K562 (cell line): ENCODE measurements around the gene TUBB6. TPM values are rescaled to one million over a fixed set of nuclear protein-coding genes. Genes with fewer than 3 reads are reported as not detected.

Experiments used
- BCOR ChIP-seq: fragments of 450-650 bp; IDR thresholded peaks from 2 replicates; pipeline ENCODE4 v1.6.1; 2016
- CBX8 ChIP-seq: fragments of 200-600 bp; sonication (generic); IDR thresholded peaks from 2 replicates; pipeline ENCODE4 v1.6.1; 2012; ENCODE audit warnings: borderline replicate concordance, mixed run types, low read depth, mild to moderate bottlenecking, moderate library complexity, mixed read lengths, low read length, control low read depth, inconsistent platforms; ENCODE audit not compliant: poor library complexity, severe bottlenecking; ENCODE audit errors: extremely low read depth
- CHD1 ChIP-seq: fragments of 200-600 bp; sonication (generic); IDR thresholded peaks from one replicate; pipeline ENCODE4 v1.6.1; 2012; ENCODE audit warnings: mild to moderate bottlenecking, moderate library complexity, low read length, inconsistent platforms
- EP400 ChIP-seq: fragments of 450-650 bp; IDR thresholded peaks from 2 replicates; pipeline ENCODE4 v1.6.1; 2017; ENCODE audit warnings: antibody characterized with exemption, mild to moderate bottlenecking, moderate library complexity
- FOXK1 ChIP-seq: sonication (generic); formaldehyde crosslinking; IDR thresholded peaks from 2 replicates; pipeline ENCODE4 v1.8.0; 2022; ENCODE audit warnings: missing genetic modification reagents, mild to moderate bottlenecking, borderline replicate concordance
- GABPB1 ChIP-seq: sonication (generic); formaldehyde crosslinking; IDR thresholded peaks from 2 replicates; pipeline ENCODE4 v1.8.0; 2022; ENCODE audit warnings: mild to moderate bottlenecking, missing genetic modification reagents
- HDAC2 ChIP-seq: fragments of 450-650 bp; IDR thresholded peaks from 2 replicates; pipeline ENCODE4 v1.6.1; 2016; ENCODE audit warnings: mild to moderate bottlenecking
- HIVEP1 ChIP-seq: fragments of 250-450 bp; sonication (Bioruptor Pico); IDR thresholded peaks from 2 replicates; pipeline ENCODE4 v1.4.0; 2020; ENCODE audit warnings: mild to moderate bottlenecking
- MLX ChIP-seq, 2 experiments: fragments of 450-650 bp in 1 of 2; sonication (generic) in 1 of 2; formaldehyde crosslinking; conservative IDR thresholded peaks; 2 replicates each; pipeline versions ENCODE4 v1.4.0 to v1.8.1; 2020 to 2022; ENCODE audit warnings: mild to moderate bottlenecking in 1 of 2, missing genetic modification reagents in 1 of 2
- POLR2A ChIP-seq: fragments of 450-650 bp; conservative IDR thresholded peaks from 2 replicates; pipeline ENCODE4 v1.6.1; 2016
- RB1 ChIP-seq: fragments of 450-650 bp; IDR thresholded peaks from 2 replicates; pipeline ENCODE4 v1.6.1; 2017; ENCODE audit warnings: low read depth, mild to moderate bottlenecking
- RBFOX2 ChIP-seq: fragments of 200-400 bp; formaldehyde crosslinking; IDR thresholded peaks from 2 replicates; pipeline ENCODE4 v1.6.1; 2017; ENCODE audit warnings: low read depth, mild to moderate bottlenecking, low read length, moderate library complexity
- SAFB ChIP-seq: fragments of 200-400 bp; formaldehyde crosslinking; IDR thresholded peaks from 2 replicates; pipeline ENCODE4 v1.6.1; 2017; ENCODE audit warnings: low read depth, low read length, borderline replicate concordance
- SIN3B ChIP-seq: fragments of 450-650 bp; IDR thresholded peaks from 2 replicates; pipeline ENCODE4 v1.6.1; 2017; ENCODE audit warnings: low read depth, mild to moderate bottlenecking, moderate library complexity
- SMC3 ChIP-seq: conservative IDR thresholded peaks from 2 replicates; pipeline ENCODE4 v1.6.1; 2011; ENCODE audit warnings: low read depth, low read length, improper control_type of control experiment; ENCODE audit not compliant: insufficient read depth
- TBP ChIP-seq: optimal IDR thresholded peaks from 2 replicates; pipeline ENCODE3; 2011; ENCODE audit warnings: low read depth, low read length, improper control_type of control experiment
- ZBTB7A ChIP-seq: IDR thresholded peaks from 2 replicates; pipeline ENCODE4 v1.6.1; 2011; ENCODE audit warnings: low read depth, mild to moderate bottlenecking, low read length, moderate library complexity, borderline replicate concordance; ENCODE audit not compliant: control insufficient read depth
- ZNF212 ChIP-seq: fragments of 450-650 bp; formaldehyde crosslinking; IDR thresholded peaks from 2 replicates; pipeline ENCODE4 v1.4.0; 2020; ENCODE audit warnings: mild to moderate bottlenecking
- ZNF589 ChIP-seq: fragments of 200-800 bp; sonication (Bioruptor generic); IDR thresholded peaks from 2 replicates; pipeline ENCODE4 v1.6.1; 2016; ENCODE audit warnings: low read depth, missing genetic modification characterization, missing compliant biosample characterization
- polyA plus RNA-seq, 8 experiments: library from polyadenylated mRNA; depleted of rRNA in 4 of 8; stranded (reverse) in 5 of 8; unstranded in 3 of 8; fragments of >200 nt; fragmentation: Nextera tagmentation in 2 of 8; fragmentation: Illumina TruSeq in 1 of 8; extraction: Ambion mirVana in 2 of 8; extraction: Trizol in 1 of 8; gene quantifications; 2 replicates each; pipeline versions ENCODE4 v1.2.1 to v1.2.3, GENCODE V29; 2011 to 2014; ENCODE audit warnings: inconsistent platforms in 1 of 8, missing spikeins in 1 of 8
- total RNA-seq, 7 experiments: library from RNA; depleted of rRNA in 6 of 7; stranded (reverse); fragments of >200 nt in 6 of 7; fragmentation: Illumina TruSeq in 2 of 7; extraction: Trizol in 2 of 7; gene quantifications; 2 replicates each; pipeline versions ENCODE4 v1.2.1 to v1.2.3, GENCODE V29; 2011 to 2021; ENCODE audit warnings: low replicate concordance in 1 of 7
- TF ChIP-seq, protein P1 (sequence below): fragments of 450-650 bp; IDR thresholded peaks from 2 replicates; pipeline ENCODE4 v1.6.1; 2014; ENCODE audit warnings: low read depth, mild to moderate bottlenecking, moderate library complexity, borderline replicate concordance
- TF ChIP-seq, protein P2 (sequence below), 2 experiments: fragments of 450-650 bp; conservative IDR thresholded peaks; 2 replicates each; pipeline ENCODE4 v1.6.1; 2017; ENCODE audit warnings: mild to moderate bottlenecking in 2 of 2, moderate library complexity in 2 of 2
- TF ChIP-seq, protein P3 (sequence below): sonication (generic); formaldehyde crosslinking; IDR thresholded peaks from 2 replicates; pipeline ENCODE4 v1.8.1; 2023; ENCODE audit warnings: mild to moderate bottlenecking, missing genetic modification reagents

TUBB6 gene
- total and polyA plus RNA-seq, 9 of the 15 experiments (the other 6 are each of a cell fraction or from before 2014, with no cell fraction given): 43.9 to 404 (median 81.1) TPM

DNA sequence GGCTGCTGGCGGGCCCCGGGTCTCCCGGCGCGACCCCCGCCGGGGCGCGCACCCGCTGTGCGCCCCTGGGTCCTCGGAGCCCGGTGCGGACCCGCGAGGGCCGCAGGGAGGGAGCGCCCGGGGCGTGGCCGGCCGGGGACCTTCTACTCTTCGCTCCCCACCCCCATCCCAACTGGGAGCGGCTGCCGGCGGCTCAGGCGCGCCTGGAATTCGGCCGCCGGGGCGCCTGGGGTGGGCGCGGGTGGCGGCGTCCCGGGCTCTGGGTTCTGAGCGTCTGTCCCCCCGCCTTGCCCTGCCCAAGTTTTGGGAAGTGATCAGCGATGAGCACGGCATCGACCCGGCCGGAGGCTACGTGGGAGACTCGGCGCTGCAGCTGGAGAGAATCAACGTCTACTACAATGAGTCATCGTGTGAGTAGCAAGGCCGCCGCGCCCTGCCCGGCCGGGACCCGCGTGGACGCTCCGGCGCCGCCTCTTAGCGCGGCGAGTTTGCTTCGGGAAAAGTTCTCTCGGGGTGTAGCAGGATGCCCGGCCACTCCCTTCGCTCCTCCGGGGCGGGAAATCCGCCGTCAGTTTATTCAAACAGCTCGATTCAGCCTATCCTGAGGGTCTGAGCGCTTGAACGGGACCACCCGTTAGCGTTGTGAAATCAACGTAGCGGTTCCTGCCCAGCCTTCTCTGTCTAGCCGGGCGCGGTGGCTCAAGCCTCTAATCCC is 502 bp downstream of the TUBB6 start (continued):
- TF ChIP-seq GABPB1 (CRISPR knock-in tag) (peak; percentile 21; the same call in 1 of the 2 replicates), RBFOX2 (peak; percentile 88), SAFB (peak; percentile 85), HDAC2 (peak; percentile 59; the same call in 1 of the 2 replicates), HIVEP1 (CRISPR knock-in tag) (0 out of 2 replicates have a peak, but pooled peaks have one; percentile 29), POLR2A (peak; percentile 67), EP400 (peak; percentile 81), CHD1 (peak; percentile 75), RB1 (peak; percentile 29; the same call in 1 of the 2 replicates), ZBTB7A (peak; percentile 80), ZNF212 (CRISPR knock-in tag) (no peak), BCOR (peak; percentile 30; the same call in 1 of the 2 replicates), CBX8 (no peak), FOXK1 (no peak), TBP (peak; percentile 53), ZNF589 (CRISPR knock-in tag) (0 out of 2 replicates have a peak, but pooled peaks have one; percentile 49), MLX (CRISPR knock-in tag; conservative IDR thresholded peaks at IDR 0.05) (no peak), SMC3 (no peak), SIN3B (0 out of 2 replicates have a peak, but pooled peaks have one; percentile 52)
- TF ChIP-seq, protein P1, sequence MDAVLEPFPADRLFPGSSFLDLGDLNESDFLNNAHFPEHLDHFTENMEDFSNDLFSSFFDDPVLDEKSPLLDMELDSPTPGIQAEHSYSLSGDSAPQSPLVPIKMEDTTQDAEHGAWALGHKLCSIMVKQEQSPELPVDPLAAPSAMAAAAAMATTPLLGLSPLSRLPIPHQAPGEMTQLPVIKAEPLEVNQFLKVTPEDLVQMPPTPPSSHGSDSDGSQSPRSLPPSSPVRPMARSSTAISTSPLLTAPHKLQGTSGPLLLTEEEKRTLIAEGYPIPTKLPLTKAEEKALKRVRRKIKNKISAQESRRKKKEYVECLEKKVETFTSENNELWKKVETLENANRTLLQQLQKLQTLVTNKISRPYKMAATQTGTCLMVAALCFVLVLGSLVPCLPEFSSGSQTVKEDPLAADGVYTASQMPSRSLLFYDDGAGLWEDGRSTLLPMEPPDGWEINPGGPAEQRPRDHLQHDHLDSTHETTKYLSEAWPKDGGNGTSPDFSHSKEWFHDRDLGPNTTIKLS: peak; percentile 69; the same call in 1 of the 2 replicates
- TF ChIP-seq, protein P2, sequence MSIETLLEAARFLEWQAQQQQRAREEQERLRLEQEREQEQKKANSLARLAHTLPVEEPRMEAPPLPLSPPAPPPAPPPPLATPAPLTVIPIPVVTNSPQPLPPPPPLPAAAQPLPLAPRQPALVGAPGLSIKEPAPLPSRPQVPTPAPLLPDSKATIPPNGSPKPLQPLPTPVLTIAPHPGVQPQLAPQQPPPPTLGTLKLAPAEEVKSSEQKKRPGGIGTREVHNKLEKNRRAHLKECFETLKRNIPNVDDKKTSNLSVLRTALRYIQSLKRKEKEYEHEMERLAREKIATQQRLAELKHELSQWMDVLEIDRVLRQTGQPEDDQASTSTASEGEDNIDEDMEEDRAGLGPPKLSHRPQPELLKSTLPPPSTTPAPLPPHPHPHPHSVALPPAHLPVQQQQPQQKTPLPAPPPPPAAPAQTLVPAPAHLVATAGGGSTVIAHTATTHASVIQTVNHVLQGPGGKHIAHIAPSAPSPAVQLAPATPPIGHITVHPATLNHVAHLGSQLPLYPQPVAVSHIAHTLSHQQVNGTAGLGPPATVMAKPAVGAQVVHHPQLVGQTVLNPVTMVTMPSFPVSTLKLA (conservative IDR thresholded peaks at IDR 0.05): peak; percentile 66 to 84
- TF ChIP-seq, protein P3, sequence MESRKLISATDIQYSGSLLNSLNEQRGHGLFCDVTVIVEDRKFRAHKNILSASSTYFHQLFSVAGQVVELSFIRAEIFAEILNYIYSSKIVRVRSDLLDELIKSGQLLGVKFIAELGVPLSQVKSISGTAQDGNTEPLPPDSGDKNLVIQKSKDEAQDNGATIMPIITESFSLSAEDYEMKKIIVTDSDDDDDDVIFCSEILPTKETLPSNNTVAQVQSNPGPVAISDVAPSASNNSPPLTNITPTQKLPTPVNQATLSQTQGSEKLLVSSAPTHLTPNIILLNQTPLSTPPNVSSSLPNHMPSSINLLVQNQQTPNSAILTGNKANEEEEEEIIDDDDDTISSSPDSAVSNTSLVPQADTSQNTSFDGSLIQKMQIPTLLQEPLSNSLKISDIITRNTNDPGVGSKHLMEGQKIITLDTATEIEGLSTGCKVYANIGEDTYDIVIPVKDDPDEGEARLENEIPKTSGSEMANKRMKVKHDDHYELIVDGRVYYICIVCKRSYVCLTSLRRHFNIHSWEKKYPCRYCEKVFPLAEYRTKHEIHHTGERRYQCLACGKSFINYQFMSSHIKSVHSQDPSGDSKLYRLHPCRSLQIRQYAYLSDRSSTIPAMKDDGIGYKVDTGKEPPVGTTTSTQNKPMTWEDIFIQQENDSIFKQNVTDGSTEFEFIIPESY (CRISPR knock-in tag): peak; percentile 23; the same call in 1 of the 2 replicates
